ENCODE measurements around the gene STRN.

Gene STRN

DNA sequence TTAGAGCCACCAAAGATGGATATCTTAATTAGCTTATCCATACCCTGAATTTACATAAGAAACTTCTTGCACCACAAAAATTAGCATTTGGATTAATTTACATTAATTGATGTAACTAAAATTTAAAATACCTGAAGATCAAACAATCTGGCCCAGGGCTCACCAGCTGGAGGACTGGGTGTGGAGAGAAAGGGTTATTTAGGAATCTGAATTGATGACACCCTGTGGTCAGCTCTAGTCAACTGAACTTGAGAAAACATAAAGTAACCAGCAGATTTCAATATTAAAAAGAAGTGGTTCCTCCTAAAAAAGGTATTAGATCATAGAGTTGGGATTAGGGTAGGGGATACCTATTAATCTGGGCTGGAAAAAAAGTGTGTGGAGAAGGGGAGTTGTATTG is 122.5 kb downstream of the STRN start:
- no peaks in the 10 kb centered on the region for H3K27me3 ChIP-seq (ENCODE audit: insufficient read depth, poor library complexity, severe bottlenecking)
- H3K4me3 ChIP-seq (replicated peaks; ENCODE audit: insufficient read depth, low read length): no peak overlapping the region
- no peak for DNase-seq (ENCODE audit: low read depth in 1 of 2, low spot score in 1 of 2)
- TF ChIP-seq, protein P1, sequence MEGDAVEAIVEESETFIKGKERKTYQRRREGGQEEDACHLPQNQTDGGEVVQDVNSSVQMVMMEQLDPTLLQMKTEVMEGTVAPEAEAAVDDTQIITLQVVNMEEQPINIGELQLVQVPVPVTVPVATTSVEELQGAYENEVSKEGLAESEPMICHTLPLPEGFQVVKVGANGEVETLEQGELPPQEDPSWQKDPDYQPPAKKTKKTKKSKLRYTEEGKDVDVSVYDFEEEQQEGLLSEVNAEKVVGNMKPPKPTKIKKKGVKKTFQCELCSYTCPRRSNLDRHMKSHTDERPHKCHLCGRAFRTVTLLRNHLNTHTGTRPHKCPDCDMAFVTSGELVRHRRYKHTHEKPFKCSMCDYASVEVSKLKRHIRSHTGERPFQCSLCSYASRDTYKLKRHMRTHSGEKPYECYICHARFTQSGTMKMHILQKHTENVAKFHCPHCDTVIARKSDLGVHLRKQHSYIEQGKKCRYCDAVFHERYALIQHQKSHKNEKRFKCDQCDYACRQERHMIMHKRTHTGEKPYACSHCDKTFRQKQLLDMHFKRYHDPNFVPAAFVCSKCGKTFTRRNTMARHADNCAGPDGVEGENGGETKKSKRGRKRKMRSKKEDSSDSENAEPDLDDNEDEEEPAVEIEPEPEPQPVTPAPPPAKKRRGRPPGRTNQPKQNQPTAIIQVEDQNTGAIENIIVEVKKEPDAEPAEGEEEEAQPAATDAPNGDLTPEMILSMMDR (IDR thresholded peaks at IDR 0.05; ENCODE audit: insufficient read depth, low read length): no peak
- TF ChIP-seq POLR2AphosphoS5 (IDR thresholded peaks at IDR 0.05; ENCODE audit: low read depth): no peak
- TF ChIP-seq, protein P2, sequence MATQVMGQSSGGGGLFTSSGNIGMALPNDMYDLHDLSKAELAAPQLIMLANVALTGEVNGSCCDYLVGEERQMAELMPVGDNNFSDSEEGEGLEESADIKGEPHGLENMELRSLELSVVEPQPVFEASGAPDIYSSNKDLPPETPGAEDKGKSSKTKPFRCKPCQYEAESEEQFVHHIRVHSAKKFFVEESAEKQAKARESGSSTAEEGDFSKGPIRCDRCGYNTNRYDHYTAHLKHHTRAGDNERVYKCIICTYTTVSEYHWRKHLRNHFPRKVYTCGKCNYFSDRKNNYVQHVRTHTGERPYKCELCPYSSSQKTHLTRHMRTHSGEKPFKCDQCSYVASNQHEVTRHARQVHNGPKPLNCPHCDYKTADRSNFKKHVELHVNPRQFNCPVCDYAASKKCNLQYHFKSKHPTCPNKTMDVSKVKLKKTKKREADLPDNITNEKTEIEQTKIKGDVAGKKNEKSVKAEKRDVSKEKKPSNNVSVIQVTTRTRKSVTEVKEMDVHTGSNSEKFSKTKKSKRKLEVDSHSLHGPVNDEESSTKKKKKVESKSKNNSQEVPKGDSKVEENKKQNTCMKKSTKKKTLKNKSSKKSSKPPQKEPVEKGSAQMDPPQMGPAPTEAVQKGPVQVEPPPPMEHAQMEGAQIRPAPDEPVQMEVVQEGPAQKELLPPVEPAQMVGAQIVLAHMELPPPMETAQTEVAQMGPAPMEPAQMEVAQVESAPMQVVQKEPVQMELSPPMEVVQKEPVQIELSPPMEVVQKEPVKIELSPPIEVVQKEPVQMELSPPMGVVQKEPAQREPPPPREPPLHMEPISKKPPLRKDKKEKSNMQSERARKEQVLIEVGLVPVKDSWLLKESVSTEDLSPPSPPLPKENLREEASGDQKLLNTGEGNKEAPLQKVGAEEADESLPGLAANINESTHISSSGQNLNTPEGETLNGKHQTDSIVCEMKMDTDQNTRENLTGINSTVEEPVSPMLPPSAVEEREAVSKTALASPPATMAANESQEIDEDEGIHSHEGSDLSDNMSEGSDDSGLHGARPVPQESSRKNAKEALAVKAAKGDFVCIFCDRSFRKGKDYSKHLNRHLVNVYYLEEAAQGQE (IDR thresholded peaks at IDR 0.05; ENCODE audit: insufficient replicate concordance, low read depth): no peak
- no peak for TF ChIP-seq SPI1 (IDR thresholded peaks at IDR 0.05; ENCODE audit: borderline replicate concordance, low read depth)
- no peak for TF ChIP-seq GABPA (IDR thresholded peaks at IDR 0.05; ENCODE audit: low read depth)
- H3K27ac ChIP-seq (replicated peaks): no peak overlapping the region

DNA sequence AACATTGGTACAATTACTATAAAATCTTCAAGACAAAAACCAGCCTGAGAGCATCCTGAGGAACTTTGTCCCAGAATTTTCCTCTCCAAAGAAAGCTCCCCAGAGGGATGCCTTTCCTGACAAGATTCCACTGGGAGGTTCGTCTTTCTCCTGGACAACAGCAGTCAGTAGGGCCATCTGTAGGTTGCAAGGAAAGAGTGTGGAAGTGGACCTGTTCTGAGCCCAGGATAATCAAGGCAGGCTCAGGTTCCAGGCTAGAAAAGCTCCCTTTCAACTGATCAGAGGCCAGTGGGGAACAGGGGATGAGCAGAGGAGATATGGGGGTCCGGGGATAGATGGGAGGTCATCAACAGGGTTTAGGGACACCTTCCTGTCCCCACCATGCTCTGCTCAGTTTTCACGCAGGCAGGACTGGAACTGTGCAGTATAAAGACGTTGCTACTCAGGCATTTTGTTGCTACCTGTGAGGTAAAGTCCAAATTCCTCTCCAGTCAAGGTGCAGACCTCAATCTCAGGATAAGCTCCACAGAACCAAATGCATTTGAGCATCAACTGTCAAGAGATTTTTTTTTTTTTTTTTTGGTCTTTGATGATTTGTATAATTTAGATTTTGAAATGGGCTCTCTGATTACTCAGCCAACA is 126.2 kb downstream of the STRN start:
- TF ChIP-seq SPI1 (IDR thresholded peaks at IDR 0.05; ENCODE audit: borderline replicate concordance, low read depth) (no peak), GABPA (IDR thresholded peaks at IDR 0.05; ENCODE audit: low read depth) (no peak), POLR2AphosphoS5 (IDR thresholded peaks at IDR 0.05; ENCODE audit: low read depth) (no peak)
- TF ChIP-seq, protein P1 (IDR thresholded peaks at IDR 0.05; ENCODE audit: insufficient read depth, low read length): no peak
- TF ChIP-seq, protein P2 (IDR thresholded peaks at IDR 0.05; ENCODE audit: insufficient replicate concordance, low read depth): no peak
- no peaks in the 10 kb centered on the region for H3K27me3 ChIP-seq (ENCODE audit: insufficient read depth, poor library complexity, severe bottlenecking)
- no peak overlapping the region for H3K27ac ChIP-seq (replicated peaks)
- DNase-seq (ENCODE audit: low read depth in 1 of 2, low spot score in 1 of 2): no peak
- H3K4me3 ChIP-seq (replicated peaks; ENCODE audit: insufficient read depth, low read length): no peak overlapping the region

DNA sequence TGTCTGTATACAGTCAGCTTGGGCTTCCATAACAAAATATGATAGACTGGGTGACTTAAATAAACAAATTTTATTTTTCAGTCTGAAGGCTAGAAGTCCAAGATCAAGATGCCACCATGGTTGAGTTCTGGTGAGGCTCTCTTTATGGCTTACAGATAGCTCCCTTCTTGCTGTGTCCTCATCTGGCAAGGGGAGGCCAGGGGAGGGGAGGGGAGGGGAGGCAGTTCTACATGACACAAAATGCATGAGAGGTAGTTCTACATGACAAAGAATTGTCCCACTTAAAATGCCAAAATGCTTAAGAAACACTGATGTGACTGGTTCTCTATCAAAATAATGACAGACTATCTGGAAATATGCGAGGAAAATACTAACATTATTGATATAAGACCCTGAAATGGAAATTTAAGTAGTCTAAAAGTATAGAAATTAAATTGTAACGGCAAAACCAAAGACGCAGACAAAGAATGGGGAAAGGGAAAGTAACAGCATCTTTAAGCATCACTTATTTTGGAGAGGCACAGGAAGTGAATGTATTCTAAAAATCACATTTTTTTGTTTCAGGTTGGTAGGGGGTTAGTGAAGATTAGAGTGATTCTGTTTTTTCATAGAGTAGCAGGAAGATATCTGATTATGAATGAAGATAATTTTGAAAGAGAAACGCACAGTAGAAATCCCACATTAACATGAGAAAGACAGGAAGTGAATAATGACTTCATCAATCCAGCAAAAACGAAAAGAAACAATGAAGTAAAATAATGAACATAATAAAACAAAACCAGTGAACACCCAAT is 131.4 kb downstream of the STRN start:
- no peak for DNase-seq (ENCODE audit: low read depth in 1 of 2, low spot score in 1 of 2)

More for the DNA sequence above, 131.4 kb downstream of the STRN start:
- TF ChIP-seq SPI1 (IDR thresholded peaks at IDR 0.05; ENCODE audit: borderline replicate concordance, low read depth) (no peak), POLR2AphosphoS5 (IDR thresholded peaks at IDR 0.05; ENCODE audit: low read depth) (no peak), GABPA (IDR thresholded peaks at IDR 0.05; ENCODE audit: low read depth) (no peak)
- TF ChIP-seq, protein P1 (IDR thresholded peaks at IDR 0.05; ENCODE audit: insufficient read depth, low read length): no peak
- TF ChIP-seq, protein P2 (IDR thresholded peaks at IDR 0.05; ENCODE audit: insufficient replicate concordance, low read depth): no peak
- no peak overlapping the region for H3K27ac ChIP-seq (replicated peaks)
- no peaks in the 10 kb centered on the region for H3K27me3 ChIP-seq (ENCODE audit: insufficient read depth, poor library complexity, severe bottlenecking)
- no peak overlapping the region for H3K4me3 ChIP-seq (replicated peaks; ENCODE audit: insufficient read depth, low read length)

Measured in HL-60 (cell line).